ENCODE results near the gene ADCY6.
A peak's percentile ranks its signal among the peaks of the same experiment; 100 is the strongest.

The ADCY6 gene

DNA sequence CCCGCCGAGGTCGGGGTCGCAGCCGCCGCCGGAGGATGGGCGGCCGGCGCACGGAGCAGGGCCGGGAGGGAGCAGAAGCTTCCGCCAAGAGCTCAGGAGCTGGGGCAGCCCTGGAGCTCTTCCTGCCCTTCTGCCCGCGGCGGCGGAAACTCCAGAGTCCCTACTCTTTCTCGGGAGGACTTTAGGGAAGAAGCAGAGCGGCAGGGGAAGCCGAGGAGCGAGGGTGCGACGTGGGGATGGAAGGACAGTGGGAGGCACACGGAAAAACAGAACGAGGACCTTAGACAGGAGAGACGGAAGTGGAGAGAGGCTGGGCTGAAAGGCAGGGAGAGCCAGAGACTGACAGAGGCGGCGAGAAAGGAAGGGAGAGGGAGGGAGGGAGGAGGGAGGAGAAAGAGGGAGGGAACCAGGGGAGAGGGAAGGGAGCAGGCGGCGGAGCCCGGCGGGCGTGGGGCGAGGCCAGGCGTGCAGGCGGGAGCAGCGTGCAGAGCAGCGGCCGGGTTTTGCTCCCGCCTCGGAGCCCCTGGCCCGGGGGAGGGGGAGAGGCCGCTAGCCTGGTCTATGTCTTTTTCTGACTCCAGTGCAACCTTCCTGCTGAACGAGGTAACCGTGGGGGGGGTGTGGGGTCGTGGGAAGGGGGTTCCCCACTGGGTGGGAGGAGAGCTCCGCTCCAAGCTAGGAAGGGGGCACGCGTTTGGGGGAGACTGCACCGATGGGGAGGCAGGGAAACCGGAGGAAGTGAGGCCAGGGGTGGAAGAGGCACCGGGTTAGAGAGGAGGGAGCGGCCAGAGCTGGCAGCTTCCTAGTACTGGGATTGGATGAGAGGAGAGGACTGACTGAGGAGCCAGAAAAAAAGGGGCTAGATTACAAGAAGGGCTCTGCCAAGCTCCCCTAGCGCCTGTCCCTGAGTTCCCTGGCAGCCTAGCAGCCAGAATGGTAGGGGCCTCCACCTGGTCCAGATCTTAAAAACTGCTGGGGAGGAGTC, 26.5 kb upstream of the ADCY6 start:
- peak; percentile 28 for DNase-seq

DNA sequence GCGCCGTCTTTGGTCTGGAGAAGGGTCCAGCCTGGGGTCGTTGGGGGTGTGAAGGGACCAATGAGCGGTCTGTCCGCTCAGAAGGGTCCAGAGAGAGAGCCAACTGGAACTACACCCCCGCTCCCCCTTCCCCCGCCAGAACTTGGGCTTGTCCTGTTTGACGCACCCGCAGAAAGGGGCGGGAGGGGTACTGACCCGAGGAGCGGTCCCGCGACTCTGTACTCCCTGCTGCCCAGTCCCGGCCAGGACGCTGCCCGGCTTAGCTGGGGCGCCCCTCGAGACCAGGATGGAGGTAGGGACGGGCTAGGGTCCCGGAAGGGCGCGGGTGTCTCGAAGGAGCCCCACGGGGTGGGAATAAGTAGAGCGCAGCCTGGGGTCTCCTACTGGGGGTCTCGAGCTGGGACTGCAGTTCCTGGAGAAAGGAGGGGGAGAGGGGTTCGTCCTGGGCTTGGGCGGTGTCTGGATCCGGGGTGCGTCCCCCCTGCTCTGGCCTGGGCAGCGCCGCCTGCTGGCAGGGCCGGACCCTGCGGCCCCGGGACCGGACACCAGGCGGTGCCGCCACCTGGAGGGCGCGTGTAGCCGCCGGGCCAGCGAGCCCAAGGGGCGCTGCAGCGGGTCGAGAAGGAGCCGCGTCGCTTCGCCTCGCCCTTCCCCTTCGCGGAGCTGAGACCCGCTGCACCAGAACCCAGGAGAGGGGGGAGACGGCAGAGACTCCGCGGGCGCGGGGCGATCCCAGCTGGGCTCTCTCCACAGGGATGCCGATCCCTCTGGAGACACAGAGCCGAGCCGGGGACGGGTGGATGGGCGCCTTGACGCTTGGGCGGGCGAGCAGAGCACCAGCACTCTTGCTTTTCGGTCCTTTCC, 25.6 kb upstream of the ADCY6 start:
- DNase-seq: no peak

DNA sequence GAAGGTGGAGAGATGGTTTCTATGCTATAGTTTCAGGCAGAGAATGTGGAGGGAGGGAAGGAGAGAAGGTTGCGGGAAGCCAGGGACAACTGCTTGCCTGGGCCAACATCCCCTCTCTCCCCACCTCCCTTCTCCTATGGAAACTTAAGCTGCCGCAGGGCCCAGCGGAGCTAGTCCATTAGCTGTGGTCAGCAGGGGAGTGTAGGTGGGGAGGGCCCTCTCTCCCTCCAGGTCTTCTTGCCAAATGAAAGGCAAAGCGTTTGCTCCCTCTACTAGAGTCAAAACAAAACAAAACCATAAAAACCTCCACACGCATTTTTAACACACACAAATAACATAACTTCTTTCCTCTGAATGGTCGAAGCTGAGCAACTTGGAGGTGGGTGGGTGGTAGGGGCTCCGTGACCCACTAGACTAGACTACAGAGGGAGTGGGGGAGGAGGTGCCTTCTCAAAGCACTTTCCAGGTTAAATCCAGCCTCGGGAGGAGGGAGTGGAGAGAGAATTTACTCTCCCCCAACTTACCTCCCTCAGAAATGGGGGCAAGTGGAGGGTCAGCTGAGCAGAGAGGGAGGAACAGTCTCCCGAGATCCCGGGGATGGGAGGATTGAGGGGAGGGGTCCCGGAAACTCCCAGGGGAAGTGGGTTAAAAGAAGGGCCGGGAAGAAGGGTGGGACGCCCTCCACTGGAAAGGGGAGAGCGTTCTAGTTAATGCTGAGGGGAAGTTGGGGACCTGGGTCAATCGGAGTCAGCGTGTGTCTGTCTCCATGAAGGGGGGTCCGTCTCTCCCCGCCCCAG, 24.8 kb upstream of the ADCY6 start:
- no peak for DNase-seq

DNA sequence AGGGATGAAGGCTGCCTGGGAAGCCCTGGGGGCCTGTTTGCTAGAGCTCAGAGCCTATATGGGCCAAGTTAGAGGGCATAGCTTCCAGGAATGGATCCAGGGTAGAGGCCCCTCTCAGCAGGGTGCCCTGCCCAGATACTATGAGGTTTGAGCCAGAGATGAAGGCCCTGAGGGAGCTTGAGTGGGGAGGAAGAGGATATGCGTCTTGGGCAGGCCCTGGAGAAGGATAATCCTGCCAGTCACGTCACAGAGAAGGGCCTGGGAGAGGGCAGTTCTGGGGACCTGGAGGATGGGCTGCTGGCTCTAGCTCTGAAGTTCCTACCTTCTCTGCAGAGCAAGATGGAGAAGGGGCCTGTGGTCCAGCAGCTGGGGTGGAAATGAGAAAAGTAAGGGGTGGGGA, 23.5 kb upstream of the ADCY6 start:
- no peak for DNase-seq

DNA sequence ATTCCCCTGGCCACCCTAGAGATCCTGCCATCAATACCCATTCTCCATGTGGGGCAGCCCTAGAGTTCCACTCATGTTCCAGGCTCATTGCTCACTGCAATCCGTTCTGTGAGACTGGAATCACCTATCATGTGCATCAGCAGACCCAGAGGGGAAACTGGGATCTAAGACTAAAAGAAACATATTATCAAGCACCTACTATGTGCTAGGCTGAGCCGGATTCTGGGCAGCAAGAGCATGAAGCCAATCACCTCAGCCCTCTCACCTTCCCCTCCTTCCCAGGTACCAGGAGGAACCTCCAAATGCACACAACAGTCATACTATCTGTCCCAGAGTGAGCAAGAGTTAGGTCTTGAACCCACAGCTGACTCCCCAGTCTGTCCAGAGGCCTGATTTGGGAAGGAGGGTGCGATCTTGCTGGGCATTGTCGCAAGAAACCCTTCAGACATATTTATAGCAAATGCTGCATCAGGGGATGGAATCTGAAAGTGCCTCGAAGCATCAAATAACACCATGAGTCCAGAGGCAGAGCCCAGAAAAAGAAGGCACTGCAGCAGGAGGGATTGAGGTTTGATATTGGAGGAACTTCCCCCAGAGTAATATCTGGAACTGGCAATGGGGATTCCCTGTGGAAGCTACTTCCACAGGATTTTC, 22.7 kb upstream of the ADCY6 start:
- DNase-seq: no peak

DNA sequence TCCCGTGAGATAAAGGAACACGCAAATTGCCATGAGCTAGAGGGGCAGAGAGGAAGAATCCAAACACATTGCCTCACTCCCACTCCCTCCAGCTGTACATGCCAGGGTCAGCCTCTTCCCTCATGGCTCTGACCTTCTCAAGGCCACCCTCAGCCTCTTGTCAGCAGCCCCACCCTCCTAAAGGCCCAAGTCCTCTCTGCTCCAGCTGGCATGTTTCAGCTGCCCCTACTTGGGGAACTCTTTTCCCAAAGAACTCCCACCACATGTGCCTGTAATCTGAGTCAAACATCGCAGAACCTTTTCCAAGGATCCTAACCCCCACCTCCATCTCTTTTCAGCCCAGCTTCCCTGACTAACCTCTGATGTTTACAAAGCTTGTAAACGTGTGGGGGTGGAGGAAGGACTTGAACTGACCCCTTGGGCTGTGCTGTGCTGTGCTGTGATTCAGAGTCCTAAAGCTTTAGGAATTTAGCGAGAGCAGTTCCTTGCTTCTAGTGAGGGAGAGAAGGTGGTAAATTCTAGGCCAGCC, 22.1 kb upstream of the ADCY6 start:
- no peak for DNase-seq

DNA sequence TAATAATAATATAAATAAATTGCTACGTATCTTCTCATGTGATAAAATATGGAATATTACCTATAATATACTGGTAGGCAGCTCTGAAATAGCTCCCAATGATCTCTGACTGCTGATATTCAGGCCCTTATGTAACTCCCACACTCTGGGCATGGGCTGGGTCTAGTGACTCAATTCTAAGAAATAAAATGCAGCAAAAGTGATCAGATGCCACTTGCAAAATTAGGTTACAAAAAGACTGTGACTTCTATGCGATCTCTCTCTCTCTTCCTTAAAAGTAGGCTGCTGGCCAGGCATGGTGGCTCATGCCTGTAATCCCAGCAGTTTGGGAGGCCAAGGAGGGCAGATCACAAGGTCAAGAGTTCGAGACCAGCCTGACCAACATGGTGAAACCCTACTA, 19.1 kb upstream of the ADCY6 start:
- DNase-seq: no peak

DNA sequence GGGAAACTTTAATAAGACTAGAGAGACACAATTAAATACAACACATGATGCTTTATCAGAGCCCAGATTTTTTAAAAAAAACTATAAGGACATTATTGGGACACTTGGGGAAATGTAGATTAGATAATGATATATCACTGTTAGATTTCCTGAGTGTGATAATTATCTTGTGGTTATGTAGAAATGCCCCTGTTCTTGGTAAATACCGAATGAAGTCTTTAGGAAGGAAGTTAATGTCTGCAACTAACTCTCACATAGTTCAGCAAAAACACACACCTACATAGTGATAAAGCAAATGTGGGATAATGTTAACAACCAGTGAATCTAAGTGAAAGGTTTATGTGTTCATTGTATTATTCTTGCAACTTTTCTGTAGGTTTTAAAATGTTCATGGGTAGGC, 14.8 kb upstream of the ADCY6 start:
- DNase-seq: no peak

DNA sequence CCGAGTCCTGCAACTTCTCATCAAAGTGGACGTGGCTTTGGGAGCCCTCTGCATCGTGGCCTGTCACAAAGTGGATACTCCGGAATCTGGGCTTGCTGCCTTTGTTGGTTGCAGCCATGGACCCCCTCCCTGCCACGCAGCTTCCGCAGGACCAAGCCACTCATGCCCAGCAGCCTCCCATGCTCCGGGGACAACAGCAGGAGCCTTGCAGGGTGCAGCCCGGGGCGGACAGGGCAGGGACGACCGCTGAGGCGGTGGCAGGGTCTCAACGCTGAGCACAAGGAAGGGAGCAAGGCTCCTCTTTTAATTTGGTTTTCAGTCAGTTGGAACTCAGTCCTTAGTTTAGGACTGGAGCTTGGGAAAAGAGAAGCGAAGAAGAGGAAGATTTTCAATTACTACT, 12.1 kb upstream of the ADCY6 start:
- DNase-seq: no peak

DNA sequence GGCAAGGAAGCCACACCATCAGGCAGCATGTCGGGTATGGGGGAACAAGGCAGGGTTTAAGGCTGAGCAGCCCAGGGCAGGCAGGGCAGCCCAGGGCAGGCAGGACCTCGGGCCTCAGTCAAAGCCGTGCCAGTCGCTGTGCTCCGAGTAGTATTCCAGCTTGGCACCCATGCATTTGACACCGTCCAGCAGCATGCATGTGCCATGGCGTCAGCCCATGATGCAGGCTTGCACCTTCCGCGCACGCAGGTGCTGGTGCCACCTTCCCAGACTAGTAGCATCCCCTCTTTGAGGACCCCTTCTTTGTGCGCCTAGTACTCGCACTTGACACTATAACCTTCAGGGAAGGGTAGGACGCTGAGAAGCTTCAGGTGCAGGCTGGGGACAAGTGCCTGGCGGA, 11.6 kb upstream of the ADCY6 start:
- no peak for DNase-seq

DNA sequence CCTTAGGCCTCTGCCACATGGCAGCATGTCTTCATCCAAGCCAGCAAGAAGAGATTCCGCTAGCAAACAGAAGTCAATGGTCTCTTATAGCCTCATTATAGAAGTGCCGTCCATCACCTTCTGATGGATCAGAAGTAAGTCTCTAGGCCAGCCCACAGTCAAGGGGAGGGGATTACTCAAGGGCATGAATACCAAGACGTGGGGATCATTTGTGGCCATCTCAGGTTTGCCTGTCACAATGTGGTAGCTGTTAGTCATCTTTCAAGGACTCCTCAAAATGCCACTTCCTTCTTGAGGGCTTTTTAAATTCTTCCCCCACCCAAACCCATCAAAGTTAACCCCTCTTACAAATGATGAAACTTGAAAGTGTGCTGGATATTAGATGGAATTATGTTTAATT, 8.1 kb upstream of the ADCY6 start:
- no peak for DNase-seq

DNA sequence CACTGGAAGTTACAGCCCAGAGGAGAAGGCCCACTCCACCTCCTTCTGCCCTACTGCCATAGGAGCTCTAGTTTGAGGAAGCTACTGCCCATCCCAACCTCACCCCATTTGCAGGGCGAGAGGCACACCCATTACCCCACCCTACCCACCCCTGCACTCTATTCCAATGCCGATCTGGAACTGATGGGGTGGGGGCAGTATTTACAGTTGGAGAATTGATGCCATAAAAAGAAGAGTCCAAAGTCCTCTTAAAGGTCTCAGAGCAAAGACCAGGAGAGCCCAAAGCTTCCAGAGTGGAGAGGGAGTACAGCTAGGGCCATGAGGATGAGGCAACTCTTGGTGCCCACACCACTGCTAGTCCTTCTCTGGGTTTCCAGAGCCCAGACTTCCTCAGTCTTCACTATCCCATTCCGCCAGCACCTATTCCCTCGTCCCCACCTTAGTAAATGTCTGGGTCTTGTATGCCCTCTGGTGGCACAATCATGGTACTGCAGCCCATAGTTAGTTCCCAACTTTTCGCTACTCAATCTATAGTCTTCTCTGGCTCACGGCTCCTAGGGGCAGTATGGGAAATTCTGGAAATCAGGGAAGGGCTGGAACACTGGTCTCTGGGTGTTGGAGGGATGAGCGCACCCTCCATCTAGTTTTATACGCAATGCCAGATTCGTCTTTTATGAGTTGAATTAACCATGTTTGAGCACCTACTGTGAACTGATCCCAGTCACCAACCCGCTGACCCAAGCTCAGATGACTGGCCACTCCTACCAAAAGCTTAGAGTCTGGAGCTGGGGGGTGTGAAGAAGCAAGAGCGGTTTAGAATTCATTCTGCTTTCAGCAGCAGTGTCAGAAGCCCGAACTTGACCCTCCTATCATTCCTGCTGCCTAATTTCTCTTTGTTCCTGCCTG, 6.9 kb upstream of the ADCY6 start:
- no peak for DNase-seq

DNA sequence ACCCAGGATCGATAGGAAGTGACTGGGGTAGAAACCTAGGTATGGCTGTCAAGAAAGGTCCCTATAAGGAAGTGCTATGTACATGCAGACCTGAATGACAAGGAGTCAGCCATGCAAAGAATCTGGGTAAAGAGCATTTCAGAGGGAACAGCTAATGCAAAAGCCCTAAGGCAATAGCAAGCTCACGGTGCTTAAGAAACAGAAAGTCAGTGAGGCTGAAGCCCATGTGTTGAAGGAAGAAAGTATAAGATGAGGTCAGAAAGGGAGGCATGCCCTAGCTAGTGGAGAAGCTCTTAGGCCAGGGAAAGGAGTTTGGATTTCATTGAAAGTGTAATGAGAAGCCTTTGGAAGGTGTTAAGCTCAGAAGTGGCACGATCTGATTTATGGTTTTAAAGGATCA, 6.0 kb upstream of the ADCY6 start:
- DNase-seq: no peak

DNA sequence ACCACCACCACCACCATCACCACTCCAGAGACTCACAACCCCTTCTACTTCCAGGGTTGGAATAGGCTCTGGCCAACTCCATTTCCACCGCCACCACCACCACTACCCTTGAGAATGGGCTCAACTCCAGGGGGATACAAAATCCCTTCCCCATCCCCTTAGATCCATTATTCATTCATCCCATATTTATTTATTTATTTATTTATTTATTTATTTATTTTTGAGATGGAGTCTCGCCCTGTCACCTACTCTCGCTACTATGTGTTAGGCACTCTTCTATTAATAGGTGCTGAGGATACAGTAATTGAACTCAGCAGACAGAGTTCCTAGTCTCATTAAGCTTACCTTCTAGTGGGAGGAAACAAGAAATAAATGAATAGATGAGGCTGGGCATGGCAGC, 4.8 kb upstream of the ADCY6 start:
- no peak for DNase-seq

DNA sequence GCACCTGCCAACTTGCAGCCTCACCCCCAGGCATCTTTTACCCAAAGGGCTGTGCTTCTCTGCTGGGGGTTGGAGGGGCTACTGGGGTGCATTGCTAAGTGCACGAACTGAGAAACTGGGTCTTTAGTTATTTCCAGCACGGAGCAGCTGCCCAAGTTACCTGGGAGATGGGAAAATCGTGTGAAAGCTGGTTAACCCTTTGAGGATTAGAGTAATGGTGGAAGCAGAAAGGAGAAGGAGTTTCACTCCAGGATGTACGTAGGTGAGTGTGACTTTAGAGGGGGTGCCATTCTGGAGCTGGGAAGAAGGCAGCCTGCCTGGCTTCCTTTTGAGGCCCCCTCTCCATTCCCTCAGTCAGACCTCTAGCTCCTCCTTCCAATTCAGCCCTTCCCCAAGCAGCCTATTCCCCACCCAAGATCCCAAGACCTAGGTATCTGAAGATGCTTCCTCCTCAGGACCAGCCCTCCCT, 1.0 kb upstream of the ADCY6 start:
- DNase-seq: no peak

DNA sequence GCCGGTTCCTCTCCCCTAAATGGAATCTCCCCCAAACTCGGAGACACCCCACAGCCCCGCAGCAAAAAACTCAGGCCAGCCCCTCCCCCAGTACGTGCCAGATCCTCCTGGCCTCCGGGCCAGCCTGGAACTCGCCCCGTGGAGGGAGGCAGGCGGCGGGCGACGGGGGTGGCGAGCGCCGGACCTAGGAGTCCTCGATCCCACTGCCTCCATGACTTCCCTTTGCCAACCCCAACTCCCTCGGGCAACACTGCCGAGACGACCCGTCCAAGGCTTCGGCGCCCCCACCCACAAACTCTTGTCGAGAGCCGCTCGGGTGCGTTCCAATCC, 400 bp downstream of the ADCY6 start:
- DNase-seq: no peak

DNA sequence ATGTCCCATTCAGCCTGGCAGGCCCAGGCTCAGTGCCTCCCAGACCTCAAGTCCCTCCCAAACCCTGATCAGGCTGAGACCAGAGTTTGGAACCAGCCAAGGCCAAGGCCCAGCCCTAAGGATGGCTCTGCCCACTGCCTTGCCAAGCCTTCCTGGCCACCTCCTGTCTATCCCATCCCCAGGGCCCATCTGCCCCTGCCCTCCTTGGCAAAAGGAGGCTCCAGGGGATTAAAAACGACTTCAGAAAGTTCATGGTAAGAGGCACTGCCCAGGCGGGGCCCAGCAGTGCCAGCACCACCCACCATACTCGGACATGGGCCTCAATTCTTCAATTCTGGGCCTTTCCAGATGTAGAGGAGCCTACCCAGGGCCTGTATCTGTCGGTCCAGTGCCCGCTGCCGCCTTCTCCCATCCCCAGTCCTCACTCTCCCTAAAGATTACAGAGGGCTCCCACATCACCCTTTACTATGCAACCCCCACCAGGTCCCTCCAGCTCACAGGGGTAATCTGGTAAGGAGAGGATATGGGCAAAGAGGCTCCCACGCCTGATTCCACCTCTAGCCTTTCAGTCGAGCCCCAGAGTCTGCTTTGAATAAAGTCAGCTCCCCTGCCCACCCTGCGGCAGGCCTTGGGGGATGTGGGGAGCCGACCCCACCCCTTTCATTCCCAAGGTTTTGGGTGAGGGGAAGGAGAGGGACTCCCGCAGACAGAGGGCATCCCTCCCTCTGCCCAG, 932 bp downstream of the ADCY6 start:
- no peak for DNase-seq

DNA sequence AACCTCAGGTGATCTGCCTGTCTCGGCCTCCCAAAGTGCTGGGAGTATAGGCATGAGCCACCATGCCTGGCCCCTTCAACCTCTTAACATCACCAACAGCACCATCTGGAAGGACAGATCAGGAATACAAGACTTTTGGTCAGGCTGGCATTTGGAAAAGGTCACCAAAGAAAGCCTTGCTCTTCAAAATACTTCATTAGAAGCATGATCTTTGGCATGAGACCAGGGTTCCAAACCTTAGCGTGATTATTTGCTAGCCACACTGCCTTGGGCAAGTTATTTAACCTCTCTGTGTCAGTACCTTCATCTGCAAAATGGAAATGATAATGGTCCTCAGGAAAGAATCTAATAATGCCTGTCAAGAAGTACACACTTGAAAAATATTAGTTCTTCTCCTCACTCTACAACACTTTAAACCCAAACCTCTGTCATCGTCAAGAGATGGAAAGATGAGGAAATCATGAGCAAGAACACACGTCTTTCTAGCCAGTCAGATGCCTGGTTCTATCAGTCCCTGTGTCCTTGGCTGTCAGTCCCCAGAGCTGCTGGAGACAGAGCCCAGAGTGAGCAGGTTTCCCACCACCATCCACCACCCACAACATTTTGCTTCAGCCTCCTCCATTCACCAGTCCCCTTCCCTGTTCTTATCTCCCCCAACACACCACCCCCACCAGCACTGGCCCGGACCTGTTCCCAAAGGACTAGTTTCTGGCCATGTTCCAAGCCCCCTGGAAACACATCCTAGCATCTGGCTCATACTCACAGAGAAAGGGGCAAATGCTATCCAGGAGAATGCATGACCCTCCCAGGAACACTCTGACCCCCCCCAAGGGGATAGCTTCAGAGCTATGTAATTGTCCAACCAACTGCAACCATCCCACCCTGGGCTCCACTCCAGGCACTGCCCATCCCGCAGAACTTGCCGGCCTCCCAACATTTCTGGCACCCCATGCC, 2.0 kb downstream of the ADCY6 start:
- no peak for DNase-seq

DNA sequence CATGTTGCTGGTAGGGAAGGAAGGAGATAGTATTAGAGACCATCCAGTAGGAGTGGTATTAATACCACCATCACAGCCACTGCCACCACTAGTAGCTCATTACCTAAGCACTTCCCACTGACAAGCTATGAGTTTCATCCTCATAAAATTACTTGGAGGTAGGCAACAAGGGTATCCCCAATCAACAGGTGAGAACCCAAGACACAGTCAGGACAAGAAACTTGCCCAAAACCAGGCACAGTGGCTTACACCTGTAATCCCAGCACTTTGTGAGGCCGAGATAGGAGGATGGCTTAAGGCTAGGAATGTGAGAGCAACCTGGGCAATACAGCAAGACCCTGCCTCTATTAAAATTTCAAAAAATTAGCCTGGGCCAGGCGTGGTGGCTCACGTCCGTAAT, 5.5 kb downstream of the ADCY6 start:
- DNase-seq: no peak

All from cortex of kidney (tissue), 1 donor.